Stimulated activated naive B cell treated with anti-CD40 and anti-IgM and Interleukin-4, amounts not matched to agents 10 μg/mL and 1 μg/mL and 100 μg/mL, for 72 hours (primary cell): ENCODE data around the gene C5orf58.
"Not testable (repeated sequence)": the region's sequence is repeated elsewhere in the genome, so short reads cannot be mapped to it uniquely, and the experiment has no call there.

Experiments used
- ATAC-seq, 2 donors: fragments of 150-1000 bp; cut with Tn5 transposase; replicated peaks; 2 replicates each; pipeline ENCODE4 v1.10.0; 2021; ENCODE audit warnings: moderate library complexity in 1 of 2
- DNase-seq: peaks from one replicate; pipeline ENCODE4 v3.0.0; 2021
- H3K27ac Mint-ChIP-seq: one replicate; pipeline ENCODE4 v1.8.0; 2022; ENCODE audit warnings: mild to moderate bottlenecking, mixed read lengths
- H3K27me3 Mint-ChIP-seq, 2 donors: one replicate each; pipeline ENCODE4 v1.8.0; 2022; ENCODE audit warnings: mixed read lengths in 2 of 2
- H3K36me3 Mint-ChIP-seq, 2 donors: one replicate each; pipeline ENCODE4 v1.8.0; 2022; ENCODE audit warnings: mixed read lengths in 2 of 2, mild to moderate bottlenecking in 1 of 2
- H3K4me1 Mint-ChIP-seq, 2 donors: one replicate each; pipeline ENCODE4 v1.8.0; 2022; ENCODE audit warnings: mixed read lengths in 2 of 2, mild to moderate bottlenecking in 1 of 2
- H3K4me3 Mint-ChIP-seq, 2 donors: one replicate each; pipeline ENCODE4 v1.8.0; 2022; ENCODE audit warnings: mild to moderate bottlenecking in 2 of 2, mixed read lengths in 2 of 2, moderate library complexity in 1 of 2
- H3K9me3 Mint-ChIP-seq, 2 donors: one replicate each; pipeline ENCODE4 v1.8.0; 2022; ENCODE audit warnings: mixed read lengths in 2 of 2, mild to moderate bottlenecking in 1 of 2

Gene C5orf58

DNA sequence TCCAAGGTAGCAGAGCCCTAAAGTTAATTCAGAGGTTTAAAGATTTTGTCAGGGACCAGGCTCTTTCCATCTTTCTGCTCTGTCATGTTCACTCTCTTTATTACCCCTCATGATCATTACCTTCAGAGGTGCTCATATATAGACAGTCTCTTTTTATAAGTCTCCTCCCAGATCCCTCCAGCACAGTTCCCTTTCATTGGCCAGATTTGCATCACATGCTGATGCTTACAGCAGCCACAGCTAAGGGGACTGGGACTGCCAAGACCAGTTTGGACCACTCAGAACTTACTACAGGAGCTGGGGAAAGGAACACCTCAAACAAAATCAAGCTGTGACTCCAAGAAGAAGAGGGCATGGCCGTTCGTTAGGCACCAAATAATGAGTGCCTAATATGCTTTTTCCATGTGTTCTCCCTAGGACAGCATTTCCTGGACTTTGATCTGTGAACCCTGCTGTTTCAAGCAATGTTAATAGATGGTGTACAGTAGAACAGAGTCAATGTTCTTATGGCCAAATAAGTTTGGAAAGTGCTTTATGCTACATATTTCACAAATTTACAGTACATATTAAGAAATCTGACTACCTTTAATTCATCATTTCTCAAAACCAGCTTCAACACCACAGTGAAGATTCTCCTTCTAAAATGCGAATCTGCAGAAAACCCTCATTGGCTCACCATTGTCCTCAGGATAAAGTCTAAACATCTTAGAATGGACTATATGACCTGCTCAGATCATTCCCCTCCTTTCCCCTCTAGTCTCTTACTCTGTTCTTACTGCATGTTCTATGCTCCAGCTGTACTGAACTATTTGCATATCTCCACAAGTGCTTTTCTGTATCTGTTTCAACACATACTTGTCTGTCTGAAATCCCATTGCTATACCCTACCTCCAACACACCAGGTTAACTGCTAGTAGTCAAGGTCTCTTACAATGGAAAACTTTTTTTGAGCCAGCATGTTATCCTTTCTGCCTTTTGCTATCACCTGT lies 3.4 kb downstream of the C5orf58 start:
- H3K4me3 Mint-ChIP-seq, result no peak overlapping the region
- H3K36me3 Mint-ChIP-seq, result no peaks in the 10 kb centered on the region
- H3K4me1 Mint-ChIP-seq, result no peaks in the 10 kb centered on the region
- ATAC-seq (no peak), DNase-seq (no peak)
- no peaks in the 10 kb centered on the region for H3K27me3 Mint-ChIP-seq
- H3K9me3 Mint-ChIP-seq, result no peaks in the 10 kb centered on the region
- H3K27ac Mint-ChIP-seq, result no peak overlapping the region

DNA sequence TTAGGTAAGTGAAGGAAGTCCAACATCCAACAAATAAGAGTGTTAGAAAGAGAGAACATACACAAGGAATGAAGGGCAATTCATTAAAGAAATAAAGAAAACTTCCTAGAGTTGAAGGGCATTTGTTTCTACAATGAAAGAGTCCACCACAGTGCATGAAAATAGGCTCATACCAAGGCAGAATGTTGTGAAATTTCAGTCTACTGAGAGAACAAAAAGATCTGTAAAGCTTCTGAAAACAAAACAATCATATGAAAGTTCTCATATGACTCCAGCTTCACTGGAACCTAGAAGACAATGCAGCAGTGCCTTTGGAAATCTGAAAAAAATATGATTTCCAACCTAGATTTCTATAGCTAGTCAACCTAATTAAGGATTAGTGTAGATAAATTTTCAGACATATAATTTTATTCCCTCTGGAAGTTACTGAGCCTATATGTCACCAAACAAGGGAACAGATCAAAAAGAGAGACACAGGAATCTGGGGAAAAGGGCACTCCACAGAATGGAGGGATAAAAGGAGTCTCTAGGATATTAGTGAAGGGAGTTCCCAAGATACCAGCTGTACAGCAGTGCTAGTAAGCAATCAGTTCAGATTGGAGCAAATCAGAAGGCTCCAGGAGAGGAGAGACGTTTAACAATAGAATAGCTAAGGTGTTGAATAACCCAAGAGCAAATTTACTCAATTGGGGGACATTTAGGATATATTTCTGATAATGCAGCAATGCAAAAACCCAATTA lies 5.8 kb downstream of the C5orf58 start:
- Mint-ChIP-seq H3K9me3 (no peaks in the 10 kb centered on the region), H3K27ac (no peak overlapping the region), H3K4me3 (no peak overlapping the region)

DNA sequence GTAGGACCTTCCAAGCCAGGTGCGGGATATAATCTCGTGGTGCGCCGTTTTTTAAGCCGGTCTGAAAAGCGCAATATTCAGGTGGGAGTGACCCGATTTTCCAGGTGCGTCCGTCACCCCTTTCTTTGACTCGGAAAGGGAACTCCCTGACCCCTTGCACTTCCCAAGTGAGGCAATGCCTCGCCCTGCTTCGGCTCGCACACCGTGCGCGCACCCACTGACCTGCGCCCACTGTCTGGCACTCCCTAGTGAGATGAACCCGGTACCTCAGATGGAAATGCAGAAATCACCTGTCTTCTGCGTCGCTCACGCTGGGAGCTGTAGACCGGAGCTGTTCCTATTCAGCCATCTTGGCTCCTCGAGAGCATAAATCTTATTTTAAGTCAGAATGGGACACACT lies 12.7 kb downstream of the C5orf58 start:
- not testable (repeated sequence) for ATAC-seq, DNase-seq, H3K9me3 Mint-ChIP-seq, H3K27me3 Mint-ChIP-seq, H3K27ac Mint-ChIP-seq, H3K4me1 Mint-ChIP-seq, H3K4me3 Mint-ChIP-seq
- H3K36me3 Mint-ChIP-seq, result peaks cover 18 to 38% of the 10 kb centered on the region in 2 donors

More for the DNA sequence above, 5.8 kb downstream of the C5orf58 start:
- DNase-seq (no peak), ATAC-seq (no peak)
- Mint-ChIP-seq H3K36me3 (no peaks in the 10 kb centered on the region), H3K27me3 (no peaks in the 10 kb centered on the region), H3K4me1 (no peaks in the 10 kb centered on the region)

DNA sequence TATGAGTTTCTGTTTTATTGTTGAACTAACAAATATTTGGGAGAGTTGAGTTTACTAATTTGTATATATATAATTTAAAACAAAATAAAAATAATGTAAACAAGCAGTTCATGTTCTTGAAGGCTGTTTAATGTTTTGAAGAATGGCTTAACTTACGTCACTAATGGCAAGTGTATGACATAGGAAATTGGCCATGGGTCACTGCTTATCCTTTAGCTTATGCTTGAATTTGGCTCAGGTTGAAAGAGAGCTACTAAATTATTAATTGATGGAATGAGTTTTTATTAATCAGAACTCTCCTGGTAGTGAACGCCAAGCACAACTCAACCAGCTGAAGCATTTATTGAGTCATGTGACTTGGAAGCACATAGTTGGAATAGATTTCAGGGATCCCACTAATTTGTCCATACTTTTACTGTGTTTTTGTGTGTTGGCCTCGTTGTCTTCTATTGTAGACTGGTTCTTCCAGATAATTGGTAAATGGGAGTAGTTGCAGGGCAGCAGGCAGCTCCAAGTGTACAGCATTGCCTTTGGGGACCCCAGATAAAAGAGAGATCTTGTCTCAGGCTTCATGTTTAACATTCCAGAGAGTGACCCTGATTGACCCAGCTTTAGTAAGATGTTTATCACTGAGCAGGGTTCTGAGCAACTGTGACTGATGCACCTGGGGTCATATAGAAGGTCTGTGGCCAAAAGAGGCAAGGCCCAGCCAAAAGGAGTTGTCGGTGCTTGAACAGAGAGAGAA lies 13.5 kb downstream of the C5orf58 start:
- Mint-ChIP-seq H3K9me3 (no peaks in the 10 kb centered on the region), H3K27ac (no peak overlapping the region)
- no peak for ATAC-seq

DNA sequence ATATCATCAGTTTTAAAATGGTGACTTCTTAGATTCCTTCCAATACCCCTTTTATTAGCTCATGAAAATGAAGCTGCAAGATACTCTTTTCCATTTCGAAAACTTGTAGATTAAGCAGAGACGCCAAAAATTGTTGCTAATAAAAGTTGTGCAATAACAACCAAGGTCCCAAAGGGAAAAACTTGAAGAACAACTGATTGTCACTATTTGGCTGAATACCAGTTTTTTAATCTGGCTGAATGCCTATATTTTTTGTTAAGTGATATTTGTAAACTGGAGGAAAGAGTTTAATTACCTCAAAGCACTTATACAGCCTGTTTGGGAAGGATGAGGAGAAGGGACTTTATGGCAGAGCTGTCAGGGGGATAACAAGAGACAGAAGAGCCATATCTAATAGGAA lies 14.6 kb downstream of the C5orf58 start:
- H3K27ac Mint-ChIP-seq, result no peak overlapping the region
- DNase-seq (no peak), ATAC-seq (no peak)
- H3K27me3 Mint-ChIP-seq, result no peaks in the 10 kb centered on the region
- no peaks in the 10 kb centered on the region for H3K4me1 Mint-ChIP-seq
- H3K36me3 Mint-ChIP-seq, result peaks cover 18 to 44% of the 10 kb centered on the region in 2 donors
- H3K4me3 Mint-ChIP-seq, result no peak overlapping the region
- H3K9me3 Mint-ChIP-seq, result no peaks in the 10 kb centered on the region

More for the DNA sequence above, 13.5 kb downstream of the C5orf58 start:
- no peaks in the 10 kb centered on the region for H3K4me1 Mint-ChIP-seq
- no peak overlapping the region for H3K4me3 Mint-ChIP-seq
- peaks cover 18 to 41% of the 10 kb centered on the region in 2 donors for H3K36me3 Mint-ChIP-seq
- H3K27me3 Mint-ChIP-seq, result no peaks in the 10 kb centered on the region
- no peak for DNase-seq

DNA sequence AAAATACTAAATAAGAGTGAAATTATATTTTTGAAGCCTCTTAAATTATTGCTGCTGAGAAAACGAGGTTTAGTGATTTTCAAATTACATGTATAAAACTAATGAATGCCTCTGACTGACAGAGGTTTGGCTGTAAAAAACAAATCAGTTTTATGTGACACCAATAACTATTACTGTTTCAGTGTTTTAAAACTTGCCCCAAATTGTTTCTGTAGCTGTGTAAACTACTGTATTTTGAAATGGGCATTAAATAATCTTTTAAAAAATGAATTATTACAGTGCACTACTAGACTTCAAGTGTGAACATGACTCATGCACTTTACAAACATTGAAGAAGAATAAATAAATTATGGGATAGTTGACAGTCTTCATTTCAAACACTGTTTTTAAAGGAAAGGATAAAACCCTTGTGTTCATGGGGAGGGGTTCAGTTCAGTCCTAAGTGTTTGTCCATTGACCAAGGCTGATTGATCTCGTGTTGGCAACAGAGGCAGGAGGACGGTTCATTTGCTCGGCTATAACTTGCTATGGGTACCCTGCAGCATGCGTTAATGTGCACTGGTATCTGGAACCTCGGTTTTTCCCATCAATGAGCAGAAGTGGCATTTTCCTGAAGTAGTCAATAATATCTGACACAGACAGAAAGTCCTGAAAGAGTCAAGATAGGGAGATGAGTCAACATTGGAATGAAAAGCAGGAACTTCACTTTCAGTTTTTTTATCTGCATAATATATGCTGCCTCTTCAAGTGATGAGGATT lies 15.6 kb downstream of the C5orf58 start:
- no peak overlapping the region for H3K27ac Mint-ChIP-seq
- no peak for DNase-seq
- no peaks in the 10 kb centered on the region for H3K9me3 Mint-ChIP-seq
- no peak overlapping the region for H3K4me3 Mint-ChIP-seq
- peaks cover 18 to 44% of the 10 kb centered on the region in 2 donors for H3K36me3 Mint-ChIP-seq
- no peaks in the 10 kb centered on the region for H3K4me1 Mint-ChIP-seq
- H3K27me3 Mint-ChIP-seq, result no peaks in the 10 kb centered on the region
- ATAC-seq, result peak in 1 of 2 donors; percentile 52

DNA sequence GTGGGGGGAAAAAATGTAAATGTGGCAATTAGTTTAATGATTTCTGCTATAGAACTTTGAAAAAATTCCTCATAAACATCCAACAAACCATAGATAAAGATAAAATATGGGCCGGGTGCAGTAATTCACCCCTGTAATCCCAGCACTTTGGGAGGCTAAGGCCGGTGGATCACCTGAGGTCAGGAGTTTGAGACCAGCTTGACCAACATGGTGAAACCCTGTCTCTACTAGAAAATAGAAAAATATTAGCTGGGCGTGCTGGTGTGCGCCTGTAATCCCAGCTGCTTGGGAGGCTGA lies 16.1 kb downstream of the C5orf58 start:
- H3K36me3 Mint-ChIP-seq, result peaks cover 18 to 44% of the 10 kb centered on the region in 2 donors
- H3K4me1 Mint-ChIP-seq, H3K4me3 Mint-ChIP-seq, DNase-seq, H3K27me3 Mint-ChIP-seq, H3K27ac Mint-ChIP-seq, H3K9me3 Mint-ChIP-seq, ATAC-seq: not testable (repeated sequence)

DNA sequence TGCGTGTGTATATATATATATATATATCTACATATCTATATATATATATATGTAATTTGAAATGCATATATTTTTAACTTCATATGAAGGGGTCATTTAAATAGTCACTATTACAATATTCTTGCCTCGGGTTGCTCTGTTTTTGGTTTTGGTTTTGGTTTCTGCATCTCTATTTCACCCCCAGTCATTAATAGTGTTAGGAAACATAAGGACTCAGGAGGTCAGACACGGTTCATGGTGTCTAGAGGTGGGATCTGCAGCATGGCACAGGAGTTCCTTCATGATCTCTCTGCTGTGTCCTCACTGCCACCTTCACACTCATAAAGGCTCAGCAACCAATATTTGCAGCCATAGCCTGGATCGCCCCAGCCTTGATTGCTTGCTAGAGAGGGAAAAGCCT lies 16.6 kb downstream of the C5orf58 start:
- Mint-ChIP-seq H3K36me3 (peaks cover 18 to 46% of the 10 kb centered on the region in 2 donors), H3K27me3 (no peaks in the 10 kb centered on the region), H3K4me3 (no peak overlapping the region), H3K4me1 (no peaks in the 10 kb centered on the region), H3K9me3 (no peaks in the 10 kb centered on the region), H3K27ac (no peak overlapping the region)
- DNase-seq (no peak), ATAC-seq (no peak)

DNA sequence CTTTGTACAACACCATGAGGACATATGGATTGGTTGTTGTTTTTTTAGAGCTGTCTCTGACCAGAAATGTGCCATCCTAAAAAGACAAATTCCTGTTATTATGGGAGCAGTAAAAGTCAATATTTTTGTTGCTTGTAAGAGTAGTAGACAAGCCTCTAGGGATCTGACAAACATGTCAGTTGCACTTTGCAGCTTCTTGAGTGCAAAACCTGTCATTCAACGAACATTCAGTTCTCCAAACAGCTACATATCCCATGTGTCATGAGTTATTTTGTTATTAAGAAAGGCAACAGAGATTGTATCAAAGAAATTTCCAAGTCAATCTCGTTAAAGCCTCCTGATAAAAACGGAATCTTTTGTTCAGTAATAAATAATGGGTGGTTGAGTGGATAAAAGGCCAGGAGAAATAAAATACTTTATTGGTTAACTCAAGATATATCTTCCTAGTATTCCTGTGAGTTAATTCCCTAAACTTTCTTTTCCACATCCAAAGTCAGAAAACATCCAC lies 18.1 kb downstream of the C5orf58 start:
- ATAC-seq, result no peak
- no peaks in the 10 kb centered on the region for H3K9me3 Mint-ChIP-seq
- no peak for DNase-seq
- H3K4me3 Mint-ChIP-seq, result no peak overlapping the region
- no peaks in the 10 kb centered on the region for H3K4me1 Mint-ChIP-seq
- H3K27ac Mint-ChIP-seq, result no peak overlapping the region
- peaks cover 18 to 46% of the 10 kb centered on the region in 2 donors for H3K36me3 Mint-ChIP-seq
- no peaks in the 10 kb centered on the region for H3K27me3 Mint-ChIP-seq

DNA sequence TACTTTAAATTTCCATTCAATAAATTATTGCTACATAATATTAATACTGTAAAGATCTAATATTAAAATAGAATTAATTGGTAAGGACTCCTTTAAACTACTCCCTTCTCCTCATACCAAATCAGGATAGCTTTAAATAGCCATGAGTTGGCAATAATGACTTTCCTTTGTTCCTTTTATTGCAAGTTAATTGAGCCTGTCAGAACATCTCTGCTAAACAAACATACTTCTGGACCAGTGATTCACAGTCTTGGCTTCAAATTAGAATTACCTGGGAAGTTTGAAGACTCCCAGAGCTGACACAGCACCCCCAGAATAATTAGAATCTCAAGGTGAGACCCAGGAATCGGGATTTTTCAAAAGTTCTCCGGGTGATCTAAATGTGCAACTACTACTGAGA lies 18.7 kb downstream of the C5orf58 start:
- no peak overlapping the region for H3K27ac Mint-ChIP-seq
- no peaks in the 10 kb centered on the region for H3K27me3 Mint-ChIP-seq
- H3K36me3 Mint-ChIP-seq, result peaks cover 21 to 46% of the 10 kb centered on the region in 2 donors
- no peak for ATAC-seq
- no peak overlapping the region for H3K4me3 Mint-ChIP-seq
- no peak for DNase-seq
- no peaks in the 10 kb centered on the region for H3K4me1 Mint-ChIP-seq
- no peaks in the 10 kb centered on the region for H3K9me3 Mint-ChIP-seq

DNA sequence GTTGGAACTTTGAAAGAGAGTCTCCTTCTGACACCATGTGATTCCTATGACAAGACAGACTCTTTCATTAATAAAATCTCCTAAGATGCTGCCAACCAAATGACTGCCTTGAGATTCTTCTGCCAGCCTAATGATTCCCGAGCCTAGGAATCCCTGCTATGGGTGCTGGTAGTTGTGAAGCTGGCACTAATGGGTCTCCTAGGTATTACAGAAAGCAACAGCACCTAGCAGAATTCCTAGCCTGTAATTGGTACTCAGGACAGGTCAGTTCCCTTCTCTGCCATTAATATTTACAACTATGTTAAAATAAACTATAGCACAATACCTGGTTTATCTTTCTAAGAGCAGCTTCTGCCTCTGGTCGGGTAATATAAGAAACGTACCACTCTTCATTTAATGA lies 19.3 kb downstream of the C5orf58 start:
- Mint-ChIP-seq H3K36me3 (peaks cover 22 to 49% of the 10 kb centered on the region in 2 donors), H3K27me3 (no peaks in the 10 kb centered on the region), H3K9me3 (no peaks in the 10 kb centered on the region), H3K4me1 (no peaks in the 10 kb centered on the region), H3K27ac (no peak overlapping the region), H3K4me3 (no peak overlapping the region)
- DNase-seq (no peak), ATAC-seq (no peak)

DNA sequence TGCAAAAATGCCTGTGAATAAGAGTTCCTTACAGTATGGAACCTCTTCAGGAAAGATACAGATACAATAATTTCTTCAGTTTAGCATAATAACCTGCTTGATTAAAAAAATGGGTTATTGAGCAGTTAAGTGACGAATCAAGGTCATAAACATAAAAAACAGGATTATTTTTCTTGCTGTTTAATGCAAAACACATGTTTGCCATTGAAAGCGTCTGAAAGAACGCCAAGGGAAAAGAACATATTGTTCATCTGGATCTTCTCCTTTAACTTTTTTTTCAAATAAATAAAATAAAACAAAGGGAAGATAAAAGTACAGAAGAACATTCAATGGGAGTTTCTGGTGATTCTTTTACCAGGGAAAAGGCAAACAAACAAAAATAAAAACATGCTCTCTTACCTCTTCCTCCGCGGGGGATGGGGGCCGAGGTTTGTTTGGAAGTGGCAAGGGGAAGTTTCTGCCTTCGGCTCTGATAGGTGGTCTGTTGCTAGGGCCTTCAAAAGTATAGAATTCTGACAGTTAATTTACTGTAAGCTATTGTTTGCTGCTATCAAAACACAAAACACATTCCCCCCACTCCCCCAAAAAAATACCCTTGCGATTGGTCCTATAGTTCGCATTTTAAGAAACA lies 20.1 kb downstream of the C5orf58 start:
- Mint-ChIP-seq H3K4me3 (no peak overlapping the region), H3K9me3 (no peaks in the 10 kb centered on the region), H3K4me1 (no peaks in the 10 kb centered on the region), H3K27me3 (no peaks in the 10 kb centered on the region), H3K36me3 (peaks cover 17 to 46% of the 10 kb centered on the region in 2 donors), H3K27ac (no peak overlapping the region)
- no peak for ATAC-seq
- DNase-seq, result no peak

DNA sequence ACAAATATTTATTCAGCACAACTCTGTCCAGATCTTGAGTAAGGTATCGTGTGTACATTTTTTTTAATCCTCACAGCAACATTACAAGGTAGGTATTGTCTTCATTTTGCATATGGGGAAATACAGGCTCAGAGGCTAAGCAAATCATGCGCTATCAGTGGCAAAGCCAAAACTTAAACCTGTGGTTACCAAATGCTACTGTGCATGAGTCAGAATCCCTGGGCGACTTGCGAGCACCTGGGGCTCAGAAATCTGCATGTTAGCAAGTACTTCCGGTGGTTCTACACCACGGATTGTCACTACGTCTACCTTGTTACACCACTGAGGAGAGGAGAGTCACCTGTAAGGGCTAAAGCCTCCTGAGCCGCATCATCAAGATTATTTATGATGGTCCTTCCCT lies 21.3 kb downstream of the C5orf58 start:
- H3K4me3 Mint-ChIP-seq, result no peak overlapping the region
- no peak overlapping the region for H3K27ac Mint-ChIP-seq
- ATAC-seq (peak; percentile 83 to 94), DNase-seq (no peak)
- no peaks in the 10 kb centered on the region for H3K27me3 Mint-ChIP-seq
- no peaks in the 10 kb centered on the region for H3K4me1 Mint-ChIP-seq
- H3K36me3 Mint-ChIP-seq, result peaks cover 12 to 44% of the 10 kb centered on the region in 2 donors
- no peaks in the 10 kb centered on the region for H3K9me3 Mint-ChIP-seq
